GM15510 (cell line): ENCODE results near the gene BTN1A1.

Source experiments
- POLR2A ChIP-seq: IDR thresholded peaks from 3 replicates; pipeline ENCODE4 v1.6.1; 2011; ENCODE audit warnings: borderline replicate concordance; ENCODE audit not compliant: insufficient read length; ENCODE audit errors: extremely low read depth

BTN1A1 gene

DNA sequence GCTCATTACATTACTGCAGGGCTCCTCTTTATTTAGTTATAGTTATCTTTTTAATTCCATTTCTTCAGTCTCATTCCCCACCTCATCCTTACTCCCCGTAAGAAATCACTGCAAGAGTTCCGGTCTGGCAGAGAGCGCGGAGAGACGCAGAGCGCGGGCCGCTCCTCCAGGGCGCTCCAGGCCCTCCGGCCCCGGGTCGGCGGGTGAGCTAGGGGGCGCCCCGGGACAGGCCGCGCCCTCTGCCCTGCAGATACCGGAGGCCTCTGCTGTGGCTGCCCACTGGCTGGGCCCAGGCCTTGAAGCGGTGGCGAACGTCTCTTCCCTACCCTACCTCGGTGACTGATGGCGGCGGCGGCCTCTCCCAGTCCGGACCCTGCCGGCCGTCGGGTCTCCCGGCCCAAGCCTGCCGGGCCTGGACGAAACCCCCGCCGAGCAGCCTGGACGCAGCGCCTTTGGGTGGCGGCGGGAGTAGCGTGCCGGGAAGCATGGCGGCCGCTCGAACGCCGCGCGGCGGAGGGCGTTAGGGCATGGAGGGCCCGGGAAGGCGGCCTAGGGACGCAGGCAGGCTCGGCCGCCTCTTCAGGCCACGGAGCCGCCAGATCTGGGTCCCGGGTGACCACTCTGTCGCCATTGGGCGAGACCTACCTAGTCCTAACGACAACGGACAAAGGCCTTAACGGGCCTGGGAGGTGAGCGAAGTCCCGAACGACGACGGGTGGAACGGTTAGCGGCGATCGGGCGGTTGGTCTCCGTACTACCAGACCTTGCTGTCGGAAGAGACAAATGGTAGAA is 21.7 kb downstream of the BTN1A1 start:
- peak; percentile 57 for TF ChIP-seq POLR2A

DNA sequence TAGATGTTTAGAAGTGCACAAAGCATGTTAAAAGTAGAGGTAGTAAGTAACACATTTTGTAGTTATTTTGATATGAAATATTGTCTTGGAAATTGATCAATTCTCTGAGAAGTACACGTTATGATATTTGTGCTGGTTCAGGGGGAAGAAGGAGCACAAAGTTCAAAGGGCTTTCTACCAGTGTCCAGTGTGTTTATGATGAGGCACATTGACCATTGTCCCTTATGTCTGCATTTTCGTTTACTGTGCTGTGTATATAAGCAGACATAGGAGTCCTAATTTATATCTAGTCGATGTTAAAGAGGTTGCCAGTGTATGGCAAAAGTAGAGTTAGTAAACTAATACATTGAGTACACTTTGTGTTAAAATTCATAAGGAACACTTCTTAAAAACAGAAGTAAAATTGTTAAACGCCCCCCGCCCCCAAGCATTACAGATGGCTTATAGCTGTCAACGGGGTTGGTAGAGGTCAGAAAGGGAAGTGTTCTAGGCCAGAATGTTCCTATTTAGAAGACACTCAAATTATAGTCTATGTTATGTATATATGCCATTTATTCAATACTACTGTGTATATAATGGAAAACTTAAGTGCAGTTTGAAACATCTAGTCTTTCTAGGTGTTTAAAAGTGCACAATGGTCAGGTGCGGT is 24.7 kb downstream of the BTN1A1 start:
- no peak for TF ChIP-seq POLR2A

DNA sequence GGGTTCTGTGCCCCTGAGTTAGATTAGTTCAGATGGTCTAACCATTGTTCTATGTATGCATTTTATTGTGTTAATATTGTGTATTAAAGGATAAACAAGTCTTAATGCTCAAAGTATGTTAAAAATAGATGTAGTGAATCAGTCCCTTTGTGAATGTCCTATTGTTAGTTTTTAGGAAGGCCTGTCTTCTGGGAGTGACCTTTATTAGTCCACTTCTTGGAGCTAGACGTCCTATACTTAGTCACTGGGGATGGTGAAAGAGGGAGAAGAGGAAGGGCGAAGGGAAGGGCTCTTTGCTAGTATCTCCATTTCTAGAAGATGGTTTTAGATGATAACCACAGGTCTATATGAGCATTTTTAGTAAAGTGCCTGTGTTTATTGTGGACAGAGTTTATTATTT is 25.7 kb downstream of the BTN1A1 start:
- no peak for TF ChIP-seq POLR2A

DNA sequence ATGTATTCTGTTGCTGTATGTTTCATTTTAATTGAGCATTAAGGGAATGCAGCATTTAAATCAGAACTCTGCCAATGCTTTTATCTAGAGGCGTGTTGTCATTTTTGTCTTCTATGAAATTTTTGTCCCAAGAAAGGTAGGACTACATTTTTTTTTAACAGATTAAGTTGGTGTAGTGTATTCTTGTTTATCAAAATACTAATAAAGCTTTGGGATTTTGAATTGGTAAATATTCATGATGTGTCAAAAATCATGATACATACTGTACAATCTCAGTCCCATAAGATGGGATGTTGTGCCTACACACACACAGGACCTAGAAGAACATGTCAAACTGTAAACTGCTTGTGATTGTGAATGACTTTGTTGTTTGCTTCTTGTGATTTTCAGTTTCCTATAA is 26.8 kb downstream of the BTN1A1 start:
- no peak for TF ChIP-seq POLR2A

DNA sequence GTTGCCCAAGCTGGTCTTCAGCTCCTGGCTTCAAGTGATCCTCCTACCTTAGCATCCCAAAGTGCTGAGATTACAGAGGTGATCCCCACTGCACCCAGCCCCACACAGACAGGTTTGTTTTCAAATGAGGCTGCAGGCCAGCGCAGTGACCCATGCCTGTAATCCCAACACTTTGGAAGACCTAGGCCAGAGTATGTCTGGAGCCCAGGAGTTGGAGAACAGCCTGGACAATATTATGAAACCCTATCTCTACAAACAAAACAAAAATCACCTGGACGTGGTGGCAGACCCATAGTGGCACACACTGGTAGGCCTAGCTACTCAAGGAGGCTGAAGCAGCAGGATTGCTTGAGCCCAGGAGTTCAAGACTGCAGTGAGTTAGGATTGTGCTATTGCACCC is 30.1 kb downstream of the BTN1A1 start:
- no peak for TF ChIP-seq POLR2A

DNA sequence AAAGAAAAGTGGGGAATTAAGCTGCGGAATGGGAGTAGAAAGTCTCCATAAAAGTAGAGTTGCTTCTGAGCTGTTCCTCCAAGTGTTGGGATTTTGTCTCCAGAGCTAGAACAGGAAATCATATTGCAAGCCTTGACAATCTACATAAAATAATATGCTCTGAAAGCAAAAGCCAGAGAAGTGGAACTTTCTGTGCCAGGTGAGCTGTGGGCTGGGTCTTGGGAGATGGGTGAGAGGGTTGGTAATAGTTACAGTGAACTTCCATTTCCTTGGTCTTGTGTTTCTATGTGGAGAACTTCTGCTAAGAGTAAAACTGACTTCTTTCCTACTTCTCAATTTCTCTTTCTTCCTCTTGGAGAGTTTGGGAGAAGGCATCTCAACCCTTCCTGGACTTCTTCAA is 31.8 kb downstream of the BTN1A1 start:
- no peak for TF ChIP-seq POLR2A

DNA sequence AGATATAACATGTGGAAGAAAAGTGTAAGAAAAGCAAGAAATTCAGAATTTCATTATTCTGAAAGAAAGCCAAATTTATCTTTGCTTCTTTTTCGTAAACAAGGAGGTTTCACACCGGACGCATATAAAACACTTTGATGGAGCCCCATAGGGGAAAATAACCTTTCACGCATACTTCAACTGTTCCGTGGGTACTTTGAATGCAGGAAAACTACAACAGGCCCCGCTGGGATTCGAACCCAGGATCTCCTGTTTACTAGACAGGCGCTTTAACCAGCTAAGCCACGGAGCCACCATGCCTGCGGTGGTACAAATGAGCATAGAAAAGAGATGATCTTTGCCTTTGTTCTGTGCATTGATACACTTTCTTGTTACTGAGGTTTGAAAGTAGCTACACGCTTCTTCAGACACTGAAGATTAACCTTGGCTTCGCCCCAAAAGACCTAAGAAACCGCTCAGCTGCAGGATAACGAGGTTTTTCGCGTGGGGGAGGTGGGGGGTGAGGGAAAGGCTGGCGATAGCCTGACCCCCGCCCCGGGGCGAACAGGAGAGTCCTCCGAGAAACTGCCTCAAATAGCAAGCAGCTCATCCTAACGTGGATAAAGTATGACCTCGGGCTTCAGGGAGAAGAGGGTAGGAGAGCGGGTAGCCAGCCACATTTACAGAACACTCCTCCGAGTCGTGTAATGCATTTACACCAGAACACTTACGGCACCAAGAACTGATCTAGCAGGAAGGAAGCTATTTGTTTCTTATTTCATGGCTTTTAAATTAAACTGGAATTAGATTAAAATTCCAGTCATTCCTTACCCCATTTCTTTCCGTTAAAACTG is 32.8 kb downstream of the BTN1A1 start:
- TF ChIP-seq POLR2A = no peak

DNA sequence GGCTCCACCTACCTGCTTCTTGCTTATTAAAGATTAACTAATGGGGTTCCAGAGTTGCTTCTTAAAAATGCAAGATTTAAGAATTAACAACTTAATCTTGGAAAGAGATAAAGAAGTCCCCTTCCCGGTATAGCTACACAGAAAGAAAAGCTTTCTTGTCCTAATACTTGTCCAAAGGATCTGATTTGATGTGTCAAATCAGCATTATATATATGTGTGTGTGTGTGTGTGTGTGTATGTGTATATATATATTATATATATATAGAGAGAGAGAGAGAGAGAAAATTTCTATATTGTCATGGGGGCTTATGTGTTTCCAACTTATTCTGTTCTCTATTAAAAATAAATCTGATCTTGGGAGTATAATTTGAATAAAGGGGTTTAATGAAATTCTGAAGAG is 33.4 kb downstream of the BTN1A1 start:
- no peak for TF ChIP-seq POLR2A

DNA sequence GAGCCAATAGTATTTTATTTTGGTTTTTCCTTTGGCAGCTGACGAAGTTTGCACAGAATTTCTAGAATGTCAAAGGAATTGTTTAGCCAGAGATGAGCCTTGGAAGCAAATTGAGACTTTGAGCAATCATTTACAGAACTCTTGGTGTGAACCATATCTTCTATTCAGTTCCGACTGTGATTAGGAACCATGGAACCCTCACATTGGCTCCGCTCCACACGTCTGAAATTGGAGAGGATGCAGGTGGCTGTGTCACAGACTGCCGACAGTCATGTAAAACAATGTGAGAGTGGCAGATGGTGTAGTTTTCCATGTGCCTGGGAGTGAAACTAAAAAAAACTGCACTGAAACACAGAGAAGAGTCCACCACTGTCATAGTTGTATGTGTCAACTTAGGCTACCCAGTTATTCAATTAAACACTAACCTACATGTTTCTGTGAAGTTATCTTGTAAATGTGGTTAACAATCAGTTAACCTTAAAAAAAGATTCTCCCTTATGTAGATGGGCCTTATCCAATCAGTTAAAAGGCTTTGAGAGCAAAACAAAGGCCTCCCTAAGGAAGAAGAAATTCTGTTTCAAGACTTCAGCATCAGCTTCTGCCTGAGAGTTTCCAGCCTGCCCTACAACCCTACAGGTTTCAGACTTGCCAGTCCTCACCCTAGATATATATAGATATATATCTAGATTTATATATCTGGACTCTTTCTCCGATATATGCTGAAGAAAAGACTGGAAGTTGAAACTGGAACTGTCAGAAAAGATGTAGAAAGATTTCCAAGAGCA is 34.8 kb downstream of the BTN1A1 start:
- TF ChIP-seq POLR2A = no peak

DNA sequence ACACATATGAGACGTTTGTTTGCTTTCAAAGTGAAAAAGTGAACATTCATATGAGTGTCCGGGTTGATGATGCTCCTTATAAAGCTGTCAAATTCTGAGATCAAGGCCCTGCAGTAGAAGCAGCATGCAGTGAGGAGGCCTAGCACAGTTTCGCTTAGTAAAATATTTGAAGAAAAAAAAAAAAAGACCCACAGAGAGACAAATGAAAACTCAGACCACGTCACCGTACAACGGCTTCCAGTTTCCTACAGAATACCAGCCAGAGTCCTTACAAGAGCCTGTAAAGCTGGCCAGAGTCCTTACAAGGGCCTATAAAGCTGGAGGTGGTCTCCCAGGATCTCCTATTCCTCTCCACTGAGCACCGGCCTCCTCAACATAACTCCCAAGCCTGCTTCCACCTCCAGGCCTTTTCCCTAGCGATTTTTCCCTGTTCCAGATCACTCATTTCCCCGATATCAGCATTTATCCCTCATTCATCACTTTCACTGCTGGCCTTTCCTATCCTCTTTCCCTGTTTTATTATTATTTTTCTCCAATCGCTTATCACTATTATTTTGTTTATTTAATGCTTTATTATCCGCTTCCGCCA is 36.6 kb downstream of the BTN1A1 start:
- TF ChIP-seq POLR2A = peak; percentile 41

DNA sequence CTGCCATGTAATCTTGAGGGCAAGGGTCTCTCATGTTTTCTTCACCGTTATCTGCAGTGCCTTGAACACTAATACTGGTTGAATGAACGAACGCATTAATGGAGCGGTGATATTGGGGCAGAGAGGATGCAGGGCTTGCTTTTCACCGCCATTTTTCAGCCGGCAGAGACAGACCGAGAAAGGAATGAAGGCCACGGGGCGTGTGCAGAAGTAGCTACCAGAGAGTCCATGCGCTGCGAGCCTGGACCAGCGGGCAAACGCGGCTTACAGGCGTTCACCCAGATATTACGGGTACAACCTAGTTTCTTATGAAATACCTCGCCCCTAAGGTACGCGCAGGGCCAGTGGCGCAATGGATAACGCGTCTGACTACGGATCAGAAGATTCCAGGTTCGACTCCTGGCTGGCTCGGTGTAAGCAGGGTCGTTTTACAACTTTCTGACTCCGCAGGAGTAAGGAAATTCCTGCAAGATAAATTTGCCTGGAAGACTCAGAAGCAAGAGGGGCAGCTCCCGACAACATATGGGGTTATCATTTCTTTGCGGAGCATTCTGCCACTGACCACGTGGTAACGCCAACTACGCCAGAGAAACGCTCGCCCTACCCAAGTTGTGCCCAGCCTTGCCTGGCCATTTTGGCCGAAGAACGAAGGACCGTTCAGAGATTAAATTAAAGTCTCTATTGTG is 37.2 kb downstream of the BTN1A1 start:
- peak; percentile 27 for TF ChIP-seq POLR2A

DNA sequence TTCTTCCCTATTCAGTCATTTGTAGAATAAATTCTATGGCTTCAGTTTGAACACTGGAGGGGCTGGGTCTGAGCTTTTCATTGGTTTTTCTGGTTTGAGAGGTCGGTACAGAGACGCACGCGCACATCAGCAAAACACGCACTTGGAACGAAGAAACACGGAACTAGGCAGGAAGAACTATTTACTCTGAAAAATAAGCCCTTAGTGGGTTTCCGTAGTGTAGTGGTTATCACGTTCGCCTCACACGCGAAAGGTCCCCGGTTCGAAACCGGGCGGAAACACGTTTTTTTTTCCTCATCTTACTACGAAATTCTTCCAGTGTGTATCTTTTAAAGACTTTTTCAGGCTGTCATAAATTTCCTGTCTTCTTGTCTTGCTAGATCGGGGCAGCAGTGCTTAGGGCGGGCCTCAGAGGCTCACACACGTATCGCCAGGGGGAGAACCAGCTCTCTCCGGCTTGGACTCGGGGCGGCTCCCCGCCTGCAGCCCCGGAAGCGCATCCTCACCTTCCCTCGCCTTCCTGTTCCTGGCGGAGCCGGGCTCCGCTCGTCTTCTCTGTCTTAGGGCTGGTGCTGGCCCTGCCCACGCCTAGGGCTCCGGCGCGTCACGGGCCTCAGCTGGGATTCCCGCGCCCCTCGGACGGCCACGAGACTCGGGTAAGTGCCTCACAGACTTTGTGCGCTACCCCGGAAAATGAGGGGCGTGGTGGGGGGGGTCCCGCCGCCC is 37.9 kb downstream of the BTN1A1 start, which contains the start of gene HMGN4:
Gene HMGN4 (plus strand): TSS at position 521 of the 726 bp plus-strand sequence. CDS start 6,841 bp downstream, outside the sequence.
- TF ChIP-seq POLR2A = peak; percentile 80

DNA sequence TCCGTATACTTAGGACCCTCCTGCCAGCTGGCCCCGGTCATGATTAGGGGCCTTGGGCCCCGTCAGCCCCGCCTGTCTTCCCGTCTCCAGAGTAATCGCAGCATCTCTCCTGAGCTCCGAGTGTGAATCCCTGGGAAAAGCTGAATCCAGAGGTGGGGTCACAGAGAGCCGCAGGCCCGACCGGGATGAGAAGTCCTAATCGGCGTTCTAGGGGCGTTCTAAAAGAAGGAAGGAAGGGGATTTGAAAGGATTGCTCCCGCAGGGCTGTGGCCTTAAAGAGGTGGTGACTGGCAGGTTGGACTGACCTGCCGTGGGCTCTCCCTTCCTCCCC is 38.4 kb downstream of the BTN1A1 start:
- no peak for TF ChIP-seq POLR2A
